ENCODE measurements around the gene PRG2. TPM values are rescaled to one million over a fixed set of nuclear protein-coding genes. Genes with fewer than 3 reads are reported as not detected.

The PRG2 gene
- total and polyA plus RNA-seq, 9 of the 15 experiments (the other 6 are each of a cell fraction or from before 2014, with no cell fraction given): 1.8 to 78.0 (median 26.6) TPM

DNA sequence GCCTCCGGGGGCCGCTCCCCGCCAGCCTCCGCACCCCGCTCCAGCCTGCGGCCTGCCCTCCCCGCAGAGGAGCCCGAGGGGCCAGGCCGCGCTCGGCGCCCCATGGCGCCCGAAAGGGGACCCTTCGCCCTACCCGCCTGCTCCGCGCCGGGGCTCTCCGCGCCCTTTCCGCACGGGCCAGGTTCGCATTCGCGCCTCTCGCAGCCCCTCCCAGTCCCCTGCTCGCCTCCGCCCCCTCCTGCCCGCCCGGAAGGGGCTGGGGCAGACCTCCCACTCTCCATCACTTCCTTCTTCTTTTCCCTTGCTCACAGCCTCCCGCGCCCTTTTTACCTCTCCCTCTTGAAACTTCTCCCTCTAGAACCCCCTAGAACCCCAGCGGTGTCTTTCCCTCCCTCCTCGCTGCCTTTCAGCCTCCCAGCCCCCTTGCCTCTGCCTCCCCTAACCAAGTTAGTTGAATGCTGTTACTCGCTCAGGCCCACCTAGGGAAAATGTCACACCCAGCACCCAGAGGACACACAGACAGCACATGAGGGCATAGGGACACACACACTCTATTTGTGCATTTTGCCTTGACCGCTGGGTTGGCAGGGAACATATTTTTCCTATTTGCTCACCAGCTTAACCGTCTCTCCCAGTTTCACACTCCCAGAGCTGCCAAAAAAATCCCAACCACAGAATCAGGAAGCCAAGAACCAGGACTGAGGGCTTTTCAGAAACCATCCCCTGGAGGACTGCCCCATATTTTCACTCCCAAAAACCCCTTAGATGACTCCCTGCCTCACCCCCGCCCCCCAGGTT is 36.7 kb upstream of the PRG2 start, which contains the start of gene SLC43A3 (continued):
- TF ChIP-seq, protein P1, sequence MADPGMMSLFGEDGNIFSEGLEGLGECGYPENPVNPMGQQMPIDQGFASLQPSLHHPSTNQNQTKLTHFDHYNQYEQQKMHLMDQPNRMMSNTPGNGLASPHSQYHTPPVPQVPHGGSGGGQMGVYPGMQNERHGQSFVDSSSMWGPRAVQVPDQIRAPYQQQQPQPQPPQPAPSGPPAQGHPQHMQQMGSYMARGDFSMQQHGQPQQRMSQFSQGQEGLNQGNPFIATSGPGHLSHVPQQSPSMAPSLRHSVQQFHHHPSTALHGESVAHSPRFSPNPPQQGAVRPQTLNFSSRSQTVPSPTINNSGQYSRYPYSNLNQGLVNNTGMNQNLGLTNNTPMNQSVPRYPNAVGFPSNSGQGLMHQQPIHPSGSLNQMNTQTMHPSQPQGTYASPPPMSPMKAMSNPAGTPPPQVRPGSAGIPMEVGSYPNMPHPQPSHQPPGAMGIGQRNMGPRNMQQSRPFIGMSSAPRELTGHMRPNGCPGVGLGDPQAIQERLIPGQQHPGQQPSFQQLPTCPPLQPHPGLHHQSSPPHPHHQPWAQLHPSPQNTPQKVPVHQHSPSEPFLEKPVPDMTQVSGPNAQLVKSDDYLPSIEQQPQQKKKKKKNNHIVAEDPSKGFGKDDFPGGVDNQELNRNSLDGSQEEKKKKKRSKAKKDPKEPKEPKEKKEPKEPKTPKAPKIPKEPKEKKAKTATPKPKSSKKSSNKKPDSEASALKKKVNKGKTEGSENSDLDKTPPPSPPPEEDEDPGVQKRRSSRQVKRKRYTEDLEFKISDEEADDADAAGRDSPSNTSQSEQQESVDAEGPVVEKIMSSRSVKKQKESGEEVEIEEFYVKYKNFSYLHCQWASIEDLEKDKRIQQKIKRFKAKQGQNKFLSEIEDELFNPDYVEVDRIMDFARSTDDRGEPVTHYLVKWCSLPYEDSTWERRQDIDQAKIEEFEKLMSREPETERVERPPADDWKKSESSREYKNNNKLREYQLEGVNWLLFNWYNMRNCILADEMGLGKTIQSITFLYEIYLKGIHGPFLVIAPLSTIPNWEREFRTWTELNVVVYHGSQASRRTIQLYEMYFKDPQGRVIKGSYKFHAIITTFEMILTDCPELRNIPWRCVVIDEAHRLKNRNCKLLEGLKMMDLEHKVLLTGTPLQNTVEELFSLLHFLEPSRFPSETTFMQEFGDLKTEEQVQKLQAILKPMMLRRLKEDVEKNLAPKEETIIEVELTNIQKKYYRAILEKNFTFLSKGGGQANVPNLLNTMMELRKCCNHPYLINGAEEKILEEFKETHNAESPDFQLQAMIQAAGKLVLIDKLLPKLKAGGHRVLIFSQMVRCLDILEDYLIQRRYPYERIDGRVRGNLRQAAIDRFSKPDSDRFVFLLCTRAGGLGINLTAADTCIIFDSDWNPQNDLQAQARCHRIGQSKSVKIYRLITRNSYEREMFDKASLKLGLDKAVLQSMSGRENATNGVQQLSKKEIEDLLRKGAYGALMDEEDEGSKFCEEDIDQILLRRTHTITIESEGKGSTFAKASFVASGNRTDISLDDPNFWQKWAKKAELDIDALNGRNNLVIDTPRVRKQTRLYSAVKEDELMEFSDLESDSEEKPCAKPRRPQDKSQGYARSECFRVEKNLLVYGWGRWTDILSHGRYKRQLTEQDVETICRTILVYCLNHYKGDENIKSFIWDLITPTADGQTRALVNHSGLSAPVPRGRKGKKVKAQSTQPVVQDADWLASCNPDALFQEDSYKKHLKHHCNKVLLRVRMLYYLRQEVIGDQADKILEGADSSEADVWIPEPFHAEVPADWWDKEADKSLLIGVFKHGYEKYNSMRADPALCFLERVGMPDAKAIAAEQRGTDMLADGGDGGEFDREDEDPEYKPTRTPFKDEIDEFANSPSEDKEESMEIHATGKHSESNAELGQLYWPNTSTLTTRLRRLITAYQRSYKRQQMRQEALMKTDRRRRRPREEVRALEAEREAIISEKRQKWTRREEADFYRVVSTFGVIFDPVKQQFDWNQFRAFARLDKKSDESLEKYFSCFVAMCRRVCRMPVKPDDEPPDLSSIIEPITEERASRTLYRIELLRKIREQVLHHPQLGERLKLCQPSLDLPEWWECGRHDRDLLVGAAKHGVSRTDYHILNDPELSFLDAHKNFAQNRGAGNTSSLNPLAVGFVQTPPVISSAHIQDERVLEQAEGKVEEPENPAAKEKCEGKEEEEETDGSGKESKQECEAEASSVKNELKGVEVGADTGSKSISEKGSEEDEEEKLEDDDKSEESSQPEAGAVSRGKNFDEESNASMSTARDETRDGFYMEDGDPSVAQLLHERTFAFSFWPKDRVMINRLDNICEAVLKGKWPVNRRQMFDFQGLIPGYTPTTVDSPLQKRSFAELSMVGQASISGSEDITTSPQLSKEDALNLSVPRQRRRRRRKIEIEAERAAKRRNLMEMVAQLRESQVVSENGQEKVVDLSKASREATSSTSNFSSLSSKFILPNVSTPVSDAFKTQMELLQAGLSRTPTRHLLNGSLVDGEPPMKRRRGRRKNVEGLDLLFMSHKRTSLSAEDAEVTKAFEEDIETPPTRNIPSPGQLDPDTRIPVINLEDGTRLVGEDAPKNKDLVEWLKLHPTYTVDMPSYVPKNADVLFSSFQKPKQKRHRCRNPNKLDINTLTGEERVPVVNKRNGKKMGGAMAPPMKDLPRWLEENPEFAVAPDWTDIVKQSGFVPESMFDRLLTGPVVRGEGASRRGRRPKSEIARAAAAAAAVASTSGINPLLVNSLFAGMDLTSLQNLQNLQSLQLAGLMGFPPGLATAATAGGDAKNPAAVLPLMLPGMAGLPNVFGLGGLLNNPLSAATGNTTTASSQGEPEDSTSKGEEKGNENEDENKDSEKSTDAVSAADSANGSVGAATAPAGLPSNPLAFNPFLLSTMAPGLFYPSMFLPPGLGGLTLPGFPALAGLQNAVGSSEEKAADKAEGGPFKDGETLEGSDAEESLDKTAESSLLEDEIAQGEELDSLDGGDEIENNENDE (IDR thresholded peaks at IDR 0.05; ENCODE audit: low read depth, low read length): no peak
- TF ChIP-seq CXXC5 (CRISPR knock-in tag; IDR thresholded peaks at IDR 0.05) (peak; percentile 78), TCF7 (IDR thresholded peaks at IDR 0.05; ENCODE audit: borderline replicate concordance) (no peak), PBX2 (CRISPR knock-in tag; IDR thresholded peaks at IDR 0.05; ENCODE audit: low read depth) (no peak), PBX2 (tag; conservative IDR thresholded peaks at IDR 0.05; ENCODE audit: low read depth) (no peak), NFATC3 (IDR thresholded peaks at IDR 0.05) (no peak), L3MBTL2 (IDR thresholded peaks at IDR 0.05) (peak; percentile 73), KDM5B (IDR thresholded peaks at IDR 0.05; ENCODE audit: insufficient replicate concordance, low read depth, low read length) (peak; percentile 72), CHD2 (IDR thresholded peaks at IDR 0.05; ENCODE audit: low read depth, low read length) (no peak; the same call in 1 of the 2 replicates), ZBTB26 (CRISPR knock-in tag; IDR thresholded peaks at IDR 0.05) (peak; percentile 69; the same call in 1 of the 2 replicates), GABPB1 (CRISPR knock-in tag; IDR thresholded peaks at IDR 0.05) (peak; percentile 50; the same call in 1 of the 2 replicates)

Measured in K562 (cell line).